NB4 (cell line): ENCODE results near the gene ANKRD34C.
"Not testable (repeated sequence)": the region's sequence is repeated elsewhere in the genome, so short reads cannot be mapped to it uniquely, and the experiment has no call there.

ENCODE experiments used
- DNase-seq: peaks from one replicate; pipeline ENCODE4 v3.0.0; 2010; ENCODE audit warnings: low read depth
- H3K4me3 ChIP-seq: one replicate; pipeline ENCODE4 v1.5.1; 2011; ENCODE audit warnings: mild to moderate bottlenecking, low read depth, low read length, moderate library complexity
- CTCF ChIP-seq: IDR thresholded peaks from one replicate; pipeline ENCODE4 v1.5.1; 2012; ENCODE audit warnings: low read depth, low read length
- MAX ChIP-seq: IDR thresholded peaks from 2 replicates; pipeline ENCODE4 v1.6.1; 2011; ENCODE audit warnings: low read depth, low read length
- MYC ChIP-seq: IDR thresholded peaks from 2 replicates; pipeline ENCODE4 v1.6.1; 2011; ENCODE audit warnings: low read depth, low read length
- POLR2A ChIP-seq: IDR thresholded peaks from 2 replicates; pipeline ENCODE4 v1.6.1; 2011; ENCODE audit warnings: mild to moderate bottlenecking; ENCODE audit not compliant: insufficient read length; ENCODE audit errors: extremely low read depth

ANKRD34C gene

GRCh38 chr15:79314186-79314585 is 31.7 kb downstream of the ANKRD34C start:
- DNase-seq, result no peak
- no peak overlapping the region for H3K4me3 ChIP-seq
- TF ChIP-seq MYC (no peak), MAX (no peak)

- TF ChIP-seq POLR2A (no peak), CTCF (no peak), MAX (no peak), MYC (no peak)
- no peak for DNase-seq
- H3K4me3 ChIP-seq, result no peak overlapping the region
Measured at GRCh38 chr15:79314811-79315210, 32.3 kb downstream of the ANKRD34C start.

GRCh38 chr15:79315623-79316328 is 33.3 kb downstream of the ANKRD34C start:
- no peak for TF ChIP-seq CTCF
- no peak for TF ChIP-seq MAX
- TF ChIP-seq MYC, result no peak
- no peak for TF ChIP-seq POLR2A
- no peak for DNase-seq
- H3K4me3 ChIP-seq, result no peak overlapping the region

- H3K4me3 ChIP-seq, result no peak overlapping the region
- TF ChIP-seq MAX, result no peak
- TF ChIP-seq CTCF, result no peak
- TF ChIP-seq POLR2A, result no peak
- no peak for TF ChIP-seq MYC
- no peak for DNase-seq
Measured at GRCh38 chr15:79316864-79317263, 34.3 kb downstream of the ANKRD34C start.

GRCh38 chr15:79319973-79320372 is 37.5 kb downstream of the ANKRD34C start:
- not testable (repeated sequence) for DNase-seq, H3K4me3 ChIP-seq

GRCh38 chr15:79321876-79322275 is 39.4 kb downstream of the ANKRD34C start:
- no peak for DNase-seq
- H3K4me3 ChIP-seq, result no peak overlapping the region
- no peak for TF ChIP-seq POLR2A

- DNase-seq, result no peak
- H3K4me3 ChIP-seq, result no peak overlapping the region
- TF ChIP-seq MAX, result no peak
- no peak for TF ChIP-seq CTCF
- TF ChIP-seq MYC, result no peak
- TF ChIP-seq POLR2A, result no peak
Measured at GRCh38 chr15:79322306-79322705, 39.8 kb downstream of the ANKRD34C start.
